ENCODE results near the gene TLK2. TPM values are rescaled to one million over a fixed set of nuclear protein-coding genes. Genes with fewer than 3 reads are reported as not detected.
"Not testable (repeated sequence)": the region's sequence is repeated elsewhere in the genome, so short reads cannot be mapped to it uniquely, and the experiment has no call there.

Gene TLK2
- total RNA-seq, 1 donor from 2014 or later: 45.5 TPM

DNA sequence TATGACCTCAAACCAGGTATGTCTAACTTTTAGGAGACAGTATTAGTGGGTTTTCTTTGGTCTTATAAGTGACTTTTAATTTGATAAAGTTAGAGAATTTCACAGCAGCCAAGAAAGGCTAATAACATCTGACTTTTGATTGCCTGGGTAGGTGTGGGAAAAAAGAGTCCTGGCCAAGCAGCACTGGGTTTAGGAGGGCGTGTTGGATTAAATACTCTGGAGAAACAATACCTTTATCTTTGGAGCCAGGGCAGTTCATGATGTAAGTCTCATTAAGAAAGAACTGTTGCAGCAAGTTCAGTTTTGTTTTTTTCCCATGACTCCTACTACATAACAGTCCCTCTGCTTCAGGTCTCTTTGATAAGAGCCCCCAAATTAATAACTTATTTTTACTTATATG, 122.2 kb downstream of the TLK2 start:
- no peak overlapping the region for H3K4me3 Mint-ChIP-seq (ENCODE audit: low read depth)
- intact Hi-C loops (cut with micrococcal nuclease): no loop called here
- peaks cover 5% of the 10 kb centered on the region for H3K4me1 Mint-ChIP-seq (ENCODE audit: low read depth)
- H3K27me3 Mint-ChIP-seq (ENCODE audit: low read depth): no peaks in the 10 kb centered on the region
- H3K9me3 Mint-ChIP-seq: peaks cover 5% of the 10 kb centered on the region
- no peak overlapping the region for H3K27ac Mint-ChIP-seq
- H3K36me3 Mint-ChIP-seq (ENCODE audit: low read depth): peaks cover 69% of the 10 kb centered on the region
- no peak for DNase-seq (ENCODE audit: low spot score)

GRCh38 chr17:62601471-62601870, 122.8 kb downstream of the TLK2 start:
- Mint-ChIP-seq H3K27me3 (ENCODE audit: low read depth) (no peaks in the 10 kb centered on the region), H3K9me3 (peaks cover under 1% of the 10 kb centered on the region), H3K36me3 (ENCODE audit: low read depth) (peaks cover 68% of the 10 kb centered on the region), H3K27ac (no peak overlapping the region), H3K4me1 (ENCODE audit: low read depth) (peaks cover 5% of the 10 kb centered on the region), H3K4me3 (ENCODE audit: low read depth) (no peak overlapping the region)
- DNase-seq (ENCODE audit: low spot score): no peak
- intact Hi-C loops (cut with micrococcal nuclease): no loop called here

DNA sequence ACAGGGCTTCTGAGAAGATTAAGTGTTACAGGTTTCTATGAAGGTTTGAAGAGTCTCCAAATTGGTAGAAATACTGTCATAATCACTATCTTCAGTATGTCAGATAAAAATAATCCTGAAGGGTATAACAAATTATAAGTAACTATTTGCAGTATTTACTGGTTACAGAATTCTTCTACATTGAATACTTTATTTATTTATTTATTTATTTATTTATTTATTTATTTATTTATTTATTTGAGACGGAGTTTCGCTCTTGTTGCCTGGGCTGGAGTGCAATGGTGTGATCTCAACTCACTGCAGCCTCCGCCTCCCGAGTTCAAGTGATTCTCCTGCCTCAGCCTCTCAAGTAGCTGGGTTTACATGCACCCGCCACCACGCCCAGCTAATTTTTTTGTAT, 125.2 kb downstream of the TLK2 start:
- DNase-seq (ENCODE audit: low spot score); H3K27me3 Mint-ChIP-seq (ENCODE audit: low read depth); H3K27ac Mint-ChIP-seq; H3K4me3 Mint-ChIP-seq (ENCODE audit: low read depth); intact Hi-C loops (cut with micrococcal nuclease); H3K9me3 Mint-ChIP-seq; H3K4me1 Mint-ChIP-seq (ENCODE audit: low read depth): not testable (repeated sequence)
- peaks cover 67% of the 10 kb centered on the region for H3K36me3 Mint-ChIP-seq (ENCODE audit: low read depth)

DNA sequence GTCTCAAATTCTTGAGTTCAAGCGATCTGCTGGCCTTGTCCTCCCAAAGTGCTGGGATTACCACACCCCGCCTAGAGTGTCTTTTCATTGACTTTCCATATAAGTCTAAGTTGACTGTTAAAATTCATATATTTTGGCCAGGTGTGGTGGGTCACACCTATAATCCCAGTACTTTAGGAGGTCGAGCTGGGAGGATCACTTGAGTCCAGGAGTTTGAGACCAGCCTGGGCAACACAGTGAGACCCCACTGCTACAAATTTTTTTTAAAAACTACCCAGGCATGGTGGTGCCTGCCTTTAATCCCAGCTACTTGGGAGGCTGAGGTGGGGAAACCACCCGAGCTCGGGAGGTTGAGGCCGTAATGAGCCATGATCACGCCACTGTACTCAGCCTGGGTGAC, 127.0 kb downstream of the TLK2 start:
- intact Hi-C loops (cut with micrococcal nuclease): no loop called here
- H3K27ac Mint-ChIP-seq: no peak overlapping the region
- H3K4me1 Mint-ChIP-seq (ENCODE audit: low read depth): peaks cover 10% of the 10 kb centered on the region
- H3K9me3 Mint-ChIP-seq: no peaks in the 10 kb centered on the region
- H3K36me3 Mint-ChIP-seq (ENCODE audit: low read depth): peaks cover 69% of the 10 kb centered on the region
- H3K27me3 Mint-ChIP-seq (ENCODE audit: low read depth): no peaks in the 10 kb centered on the region
- H3K4me3 Mint-ChIP-seq (ENCODE audit: low read depth): no peak overlapping the region
- no peak for DNase-seq (ENCODE audit: low spot score)

- no peak overlapping the region for H3K4me3 Mint-ChIP-seq (ENCODE audit: low read depth)
- no peak overlapping the region for H3K27ac Mint-ChIP-seq
- no peak for DNase-seq (ENCODE audit: low spot score)
- intact Hi-C loops (cut with micrococcal nuclease): no loop called here
- no peaks in the 10 kb centered on the region for H3K9me3 Mint-ChIP-seq
- H3K36me3 Mint-ChIP-seq (ENCODE audit: low read depth): peaks cover 68% of the 10 kb centered on the region
- no peaks in the 10 kb centered on the region for H3K27me3 Mint-ChIP-seq (ENCODE audit: low read depth)
- peaks cover 16% of the 10 kb centered on the region for H3K4me1 Mint-ChIP-seq (ENCODE audit: low read depth)
Observed at GRCh38 chr17:62611292-62611691, 132.7 kb downstream of the TLK2 start.

DNA sequence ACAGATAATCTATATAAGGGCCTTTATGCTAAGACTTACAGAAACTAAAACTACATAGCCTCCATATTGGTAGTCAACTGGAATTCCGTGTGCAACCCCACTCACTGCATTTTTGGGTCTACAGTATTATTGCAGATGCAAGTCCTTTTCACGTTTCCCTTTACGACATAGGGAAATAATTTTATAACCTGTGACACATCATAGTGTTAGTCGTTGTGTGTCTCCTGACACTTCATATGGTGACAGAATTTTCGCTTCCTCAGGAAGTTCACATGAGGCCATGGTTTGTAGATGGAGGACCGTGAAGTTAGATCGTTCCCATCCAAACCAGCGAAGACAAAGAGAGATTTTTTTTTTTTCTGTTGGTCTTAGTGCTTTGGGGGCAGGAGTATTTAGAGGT, 133.1 kb downstream of the TLK2 start:
- no peaks in the 10 kb centered on the region for H3K27me3 Mint-ChIP-seq (ENCODE audit: low read depth)

GRCh38 chr17:62612289-62612688, 133.7 kb downstream of the TLK2 start:
- Mint-ChIP-seq H3K4me1 (ENCODE audit: low read depth) (peaks cover 16% of the 10 kb centered on the region), H3K36me3 (ENCODE audit: low read depth) (peaks cover 60% of the 10 kb centered on the region)
- DNase-seq (ENCODE audit: low spot score); H3K9me3 Mint-ChIP-seq; H3K27me3 Mint-ChIP-seq (ENCODE audit: low read depth); H3K4me3 Mint-ChIP-seq (ENCODE audit: low read depth); H3K27ac Mint-ChIP-seq; intact Hi-C loops (cut with micrococcal nuclease): not testable (repeated sequence)

More for the DNA sequence above, 133.1 kb downstream of the TLK2 start:
- H3K27ac Mint-ChIP-seq: no peak overlapping the region
- peaks cover 16% of the 10 kb centered on the region for H3K4me1 Mint-ChIP-seq (ENCODE audit: low read depth)
- H3K4me3 Mint-ChIP-seq (ENCODE audit: low read depth): no peak overlapping the region
- intact Hi-C loops (cut with micrococcal nuclease): no loop called here
- DNase-seq (ENCODE audit: low spot score): no peak
- peaks cover 64% of the 10 kb centered on the region for H3K36me3 Mint-ChIP-seq (ENCODE audit: low read depth)
- no peaks in the 10 kb centered on the region for H3K9me3 Mint-ChIP-seq

DNA sequence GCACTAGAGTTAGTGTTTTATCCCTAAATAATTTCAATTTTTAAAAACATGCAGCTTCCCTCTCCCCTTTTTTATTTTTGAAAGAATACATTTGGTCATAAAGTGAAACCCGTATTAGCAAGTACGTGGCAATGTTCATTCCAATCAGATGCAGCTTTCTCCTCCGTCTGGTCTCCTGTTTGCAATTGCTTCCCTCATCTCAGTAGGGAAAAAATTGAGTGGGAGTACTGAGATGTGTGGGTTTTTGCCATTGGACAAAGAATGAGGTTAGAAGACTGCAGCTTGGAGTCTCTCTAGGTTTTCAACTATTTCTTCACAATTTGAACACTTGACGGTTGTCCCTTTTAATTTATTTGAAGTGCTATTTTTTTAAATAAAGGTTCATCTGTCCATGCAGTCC, 134.5 kb downstream of the TLK2 start:
- H3K27me3 Mint-ChIP-seq (ENCODE audit: low read depth); H3K27ac Mint-ChIP-seq; DNase-seq (ENCODE audit: low spot score); H3K9me3 Mint-ChIP-seq; intact Hi-C loops (cut with micrococcal nuclease); H3K4me3 Mint-ChIP-seq (ENCODE audit: low read depth): not testable (repeated sequence)
- Mint-ChIP-seq H3K4me1 (ENCODE audit: low read depth) (peaks cover 16% of the 10 kb centered on the region), H3K36me3 (ENCODE audit: low read depth) (peaks cover 53% of the 10 kb centered on the region)

GRCh38 chr17:62614142-62614541, 135.5 kb downstream of the TLK2 start:
- H3K9me3 Mint-ChIP-seq: no peaks in the 10 kb centered on the region

DNA sequence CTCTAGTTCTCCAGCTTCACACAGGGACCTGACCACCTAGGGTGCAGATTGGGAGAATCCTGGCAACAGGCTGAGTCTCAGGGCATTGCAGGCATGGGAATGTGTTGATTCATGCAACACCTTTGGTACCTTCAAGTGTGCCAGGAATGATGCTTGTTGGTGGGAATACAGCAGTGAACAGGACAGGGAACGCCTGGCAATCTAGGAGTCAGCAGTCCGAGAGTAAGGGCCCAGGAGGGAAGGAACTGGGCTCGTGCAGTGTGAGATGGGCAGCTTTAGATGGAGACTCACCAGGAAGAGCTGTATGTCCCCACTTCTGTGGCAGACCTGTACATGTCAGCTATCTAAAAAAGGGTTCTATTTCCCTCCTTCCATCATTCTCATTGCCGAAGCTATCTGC, 136.9 kb downstream of the TLK2 start:
- peaks cover 31% of the 10 kb centered on the region for H3K36me3 Mint-ChIP-seq (ENCODE audit: low read depth)
- intact Hi-C loops (cut with micrococcal nuclease): no loop called here
- H3K27me3 Mint-ChIP-seq (ENCODE audit: low read depth): no peaks in the 10 kb centered on the region
- H3K27ac Mint-ChIP-seq: no peak overlapping the region
- H3K9me3 Mint-ChIP-seq: no peaks in the 10 kb centered on the region
- no peak for DNase-seq (ENCODE audit: low spot score)
- peaks cover 12% of the 10 kb centered on the region for H3K4me1 Mint-ChIP-seq (ENCODE audit: low read depth)
- H3K4me3 Mint-ChIP-seq (ENCODE audit: low read depth): no peak overlapping the region

More at GRCh38 chr17:62614142-62614541, 135.5 kb downstream of the TLK2 start:
- DNase-seq (ENCODE audit: low spot score): no peak
- peaks cover 16% of the 10 kb centered on the region for H3K4me1 Mint-ChIP-seq (ENCODE audit: low read depth)
- no peak overlapping the region for H3K4me3 Mint-ChIP-seq (ENCODE audit: low read depth)
- H3K36me3 Mint-ChIP-seq (ENCODE audit: low read depth): peaks cover 45% of the 10 kb centered on the region
- no peaks in the 10 kb centered on the region for H3K27me3 Mint-ChIP-seq (ENCODE audit: low read depth)
- H3K27ac Mint-ChIP-seq: no peak overlapping the region
- intact Hi-C loops (cut with micrococcal nuclease): no loop called here

GRCh38 chr17:62616993-62617893, 138.6 kb downstream of the TLK2 start:
- Mint-ChIP-seq H3K4me1 (ENCODE audit: low read depth) (peaks cover 7% of the 10 kb centered on the region), H3K27ac (no peak overlapping the region), H3K36me3 (ENCODE audit: low read depth) (peaks cover 14% of the 10 kb centered on the region), H3K4me3 (ENCODE audit: low read depth) (no peak overlapping the region), H3K27me3 (ENCODE audit: low read depth) (no peaks in the 10 kb centered on the region), H3K9me3 (no peaks in the 10 kb centered on the region)
- DNase-seq (ENCODE audit: low spot score): no peak
- intact Hi-C loops (cut with micrococcal nuclease): no loop called here

GRCh38 chr17:62617894-62618472, 139.4 kb downstream of the TLK2 start:
- intact Hi-C loops (cut with micrococcal nuclease): no loop called here
- Mint-ChIP-seq H3K27ac (no peak overlapping the region), H3K9me3 (no peaks in the 10 kb centered on the region), H3K4me3 (ENCODE audit: low read depth) (no peak overlapping the region), H3K4me1 (ENCODE audit: low read depth) (peaks cover 7% of the 10 kb centered on the region), H3K36me3 (ENCODE audit: low read depth) (peaks cover 12% of the 10 kb centered on the region), H3K27me3 (ENCODE audit: low read depth) (no peaks in the 10 kb centered on the region)
- no peak for DNase-seq (ENCODE audit: low spot score)

GRCh38 chr17:62618647-62619416, 140.2 kb downstream of the TLK2 start:
- Mint-ChIP-seq H3K9me3 (no peaks in the 10 kb centered on the region), H3K4me3 (ENCODE audit: low read depth) (no peak overlapping the region), H3K4me1 (ENCODE audit: low read depth) (peaks cover 7% of the 10 kb centered on the region), H3K27ac (no peak overlapping the region), H3K36me3 (ENCODE audit: low read depth) (peaks cover 9% of the 10 kb centered on the region), H3K27me3 (ENCODE audit: low read depth) (no peaks in the 10 kb centered on the region)
- intact Hi-C loops (cut with micrococcal nuclease): no loop called here
- no peak for DNase-seq (ENCODE audit: low spot score)

Data from activated T-helper 2 cell treated with anti-CD3 and anti-CD28 coated beads, Interferon-gamma antibody, Interleukin-2, Interleukin-4, amounts not matched to agents 10 μg/mL and 5 μg/mL and 100 μg/mL, durations not matched to agents 14 hours and 24 hours and 36 hours (primary cell).